ENCODE results near the gene RALGAPA2. TPM values are rescaled to one million over a fixed set of nuclear protein-coding genes. Genes with fewer than 3 reads are reported as not detected.

RALGAPA2 gene
- total RNA-seq, 4 donors from 2014 or later, result 54.3 to 67.6 (median 60.3) TPM

DNA sequence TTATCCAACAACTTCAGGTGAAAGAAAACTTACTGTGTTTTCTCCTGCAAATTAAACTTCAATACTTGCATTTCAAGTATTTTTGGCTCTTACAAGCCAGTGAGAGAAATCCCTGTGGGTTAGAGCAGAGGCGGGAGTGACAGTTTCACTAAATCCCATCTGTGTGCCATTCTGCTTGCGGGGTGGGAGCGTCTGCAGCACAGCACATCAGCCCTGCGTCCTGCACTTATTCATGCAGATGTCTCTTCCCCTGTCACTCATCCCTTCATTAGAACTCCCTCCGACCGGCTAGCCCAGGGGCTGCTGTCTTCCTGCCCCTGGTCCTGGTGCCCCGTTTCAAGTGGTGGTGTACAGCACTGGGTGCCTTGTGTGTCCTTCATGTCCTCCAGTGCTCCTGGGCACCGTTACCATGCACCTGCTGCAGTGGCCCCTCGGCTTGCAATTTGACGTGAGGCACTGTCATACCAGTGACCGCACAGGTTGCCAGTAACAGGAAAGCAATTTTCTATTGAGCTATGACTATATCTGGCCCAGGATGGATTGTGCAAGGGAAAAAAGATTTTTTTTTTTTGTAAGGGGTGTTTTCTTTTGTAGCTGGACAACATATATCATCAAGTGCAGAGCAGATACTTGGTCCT, 285.1 kb downstream of the RALGAPA2 start:
- no peaks in the 10 kb centered on the region for H3K27me3 ChIP-seq
- no peaks in the 10 kb centered on the region for H3K36me3 ChIP-seq
- no peak for DNase-seq
- H3K4me1 ChIP-seq, result no peaks in the 10 kb centered on the region
- no peak overlapping the region for H3K4me3 ChIP-seq
- H3K9me3 ChIP-seq, result no peaks in the 10 kb centered on the region
- no peak overlapping the region for H3K27ac ChIP-seq
- TF ChIP-seq POLR2A (IDR thresholded peaks at IDR 0.05) (no peak), CTCF (IDR thresholded peaks at IDR 0.05) (no peak)

DNA sequence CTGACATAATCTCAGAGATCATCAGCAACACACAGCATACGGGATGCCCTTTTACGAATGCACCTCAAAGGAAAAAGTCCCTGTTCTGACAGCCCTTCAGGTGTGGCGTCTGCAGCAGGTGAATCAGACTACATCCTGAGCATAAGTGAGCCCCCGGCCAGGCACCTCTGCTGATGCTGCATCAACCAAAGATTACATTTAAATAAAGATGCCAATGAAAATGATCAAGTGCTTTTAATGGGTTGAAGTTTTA, 285.9 kb downstream of the RALGAPA2 start:
- no peaks in the 10 kb centered on the region for H3K27me3 ChIP-seq
- no peak overlapping the region for H3K4me3 ChIP-seq
- no peak overlapping the region for H3K27ac ChIP-seq
- H3K4me1 ChIP-seq, result no peaks in the 10 kb centered on the region
- no peak for TF ChIP-seq CTCF (IDR thresholded peaks at IDR 0.05)
- DNase-seq, result no peak
- H3K36me3 ChIP-seq, result no peaks in the 10 kb centered on the region
- H3K9me3 ChIP-seq, result no peaks in the 10 kb centered on the region

DNA sequence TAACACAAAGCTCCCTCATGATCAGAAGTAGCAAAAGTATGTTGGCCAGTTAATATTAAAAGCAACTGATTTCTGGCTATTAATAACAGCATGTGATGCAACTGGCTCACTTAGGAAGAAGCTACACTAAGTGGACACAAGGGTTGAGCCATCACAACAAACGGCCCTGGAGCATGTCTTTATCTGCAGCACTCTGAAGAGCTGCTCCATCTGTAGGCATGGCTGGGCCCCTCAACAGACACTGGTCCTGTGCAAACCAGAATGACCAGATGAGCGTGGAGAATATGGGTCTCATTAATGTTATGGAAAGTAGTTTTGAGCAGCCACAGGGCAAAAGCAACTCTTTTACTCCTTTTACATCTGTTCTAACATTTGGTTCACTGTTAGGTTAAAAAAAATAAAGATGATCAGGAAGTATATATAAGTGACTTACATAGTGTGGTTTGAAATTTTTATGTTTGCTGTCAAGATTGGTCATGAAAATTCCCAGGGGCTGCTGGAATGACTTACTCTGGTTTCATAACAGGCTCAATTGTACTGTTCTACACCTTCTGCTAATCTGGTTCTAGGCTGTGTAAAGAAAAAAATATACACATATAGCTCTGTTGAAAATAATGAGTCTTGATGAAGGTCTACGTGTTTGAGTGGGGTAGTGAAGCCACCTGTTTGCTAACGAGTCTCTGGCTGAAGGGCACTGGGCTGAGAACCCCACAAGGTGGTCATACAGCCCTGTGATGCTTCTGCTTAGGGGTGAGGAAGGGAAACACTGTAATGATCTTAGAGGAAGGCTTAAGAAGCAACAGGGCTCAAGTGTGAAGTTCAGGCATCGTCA, 286.4 kb downstream of the RALGAPA2 start:
- no peak overlapping the region for H3K4me3 ChIP-seq
- DNase-seq, result no peak
- TF ChIP-seq CTCF (IDR thresholded peaks at IDR 0.05) (no peak), POLR2A (IDR thresholded peaks at IDR 0.05) (no peak)
- H3K9me3 ChIP-seq, result no peaks in the 10 kb centered on the region
- H3K27me3 ChIP-seq, result no peaks in the 10 kb centered on the region
- no peaks in the 10 kb centered on the region for H3K36me3 ChIP-seq
- H3K4me1 ChIP-seq, result no peaks in the 10 kb centered on the region
- no peak overlapping the region for H3K27ac ChIP-seq

GRCh38 chr20:20423117-20423516, 289.3 kb downstream of the RALGAPA2 start:
- H3K27ac ChIP-seq, result no peak overlapping the region
- no peaks in the 10 kb centered on the region for H3K9me3 ChIP-seq
- no peak for TF ChIP-seq POLR2A (IDR thresholded peaks at IDR 0.05)
- TF ChIP-seq CTCF (IDR thresholded peaks at IDR 0.05), result no peak
- H3K27me3 ChIP-seq, result no peaks in the 10 kb centered on the region
- no peak for DNase-seq
- H3K36me3 ChIP-seq, result no peaks in the 10 kb centered on the region
- H3K4me1 ChIP-seq, result no peaks in the 10 kb centered on the region
- H3K4me3 ChIP-seq, result no peak overlapping the region

DNA sequence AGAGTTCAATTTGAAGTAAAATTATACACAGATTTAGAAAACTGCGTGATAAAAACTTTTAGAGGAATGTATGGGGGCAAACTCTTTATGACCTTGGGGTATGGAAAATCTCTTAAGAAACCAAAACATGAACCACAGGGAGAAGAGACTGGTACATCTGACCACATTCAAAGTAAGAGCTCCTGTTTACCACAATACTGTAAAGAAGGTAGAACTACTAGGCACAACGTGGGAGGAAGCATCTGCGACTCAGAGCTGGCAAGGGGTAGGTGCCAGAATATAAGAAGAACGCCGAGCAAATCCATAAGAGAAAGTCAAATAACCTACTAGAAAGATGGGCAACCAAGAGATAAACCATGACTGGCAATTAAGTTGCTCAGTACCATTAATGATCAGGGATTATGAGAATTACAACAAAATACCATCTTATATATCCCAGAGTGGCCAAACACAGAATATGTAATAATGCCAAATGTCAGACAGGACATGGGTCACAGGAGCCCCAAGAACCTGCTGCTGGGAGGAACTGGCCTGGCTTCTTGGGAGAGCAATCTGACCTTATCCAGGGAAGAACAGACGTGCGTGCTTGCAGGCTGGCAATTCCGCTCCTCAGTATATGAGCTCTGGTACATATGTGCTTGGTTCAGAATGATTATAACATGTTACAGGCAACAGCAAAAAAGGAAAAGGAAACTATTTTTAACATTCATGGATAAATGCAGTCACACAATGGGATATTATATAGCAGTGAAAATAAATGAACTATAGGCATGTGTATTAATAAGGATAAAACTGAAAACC, 294.4 kb downstream of the RALGAPA2 start:
- Histone ChIP-seq H3K4me1 (no peaks in the 10 kb centered on the region), H3K27ac (no peak overlapping the region), H3K9me3 (no peaks in the 10 kb centered on the region), H3K4me3 (no peak overlapping the region), H3K27me3 (no peaks in the 10 kb centered on the region), H3K36me3 (no peaks in the 10 kb centered on the region)
- DNase-seq, result peak in 1 of 3 donors; percentile 48
- TF ChIP-seq CTCF (IDR thresholded peaks at IDR 0.05), result no peak
- no peak for TF ChIP-seq POLR2A (IDR thresholded peaks at IDR 0.05)

Measured in Peyer's patch (tissue), 4 donors.